MCF 10A (cell line): ENCODE results near the gene NACC2. TPM values are rescaled to one million over a fixed set of nuclear protein-coding genes. Genes with fewer than 3 reads are reported as not detected.

Experiments used
- BruUV-seq: library from RNA; stranded (reverse); fragments of 400-500 nt; replicated peaks from 2 replicates; lab custom pipeline; 2021; lab: Mats Ljungman, UMichigan
- CTCF ChIA-PET: fragments of 300-600 bp; sonication (Branson Sonifier 250); formaldehyde crosslinking; extraction: SDS; loops from one replicate; lab custom pipeline; 2021; ENCODE audit warnings: antibody characterized with exemption, inconsistent platforms; lab: Yijun Ruan, JAX
- POLR2A ChIA-PET: fragments of 300-600, 350-650 bp; sonication (Branson Sonifier 250); formaldehyde crosslinking; extraction: SDS; loops from one replicate; lab custom pipeline; 2020; ENCODE audit warnings: antibody characterized with exemption, inconsistent platforms; lab: Yijun Ruan, JAX
- DNase-seq: peaks from one replicate; pipeline ENCODE4 v3.0.0-alpha.2; 2018; ENCODE audit not compliant: unreplicated experiment
- H3K27ac Mint-ChIP-seq: one replicate; pipeline ENCODE4 v1.8.0; 2022; ENCODE audit warnings: mild to moderate bottlenecking, low read depth, mixed read lengths; ENCODE audit not compliant: unreplicated experiment
- H3K27me3 Mint-ChIP-seq: one replicate; pipeline ENCODE4 v1.8.0; 2022; ENCODE audit warnings: mixed read lengths; ENCODE audit not compliant: insufficient read depth, unreplicated experiment
- H3K36me3 Mint-ChIP-seq: one replicate; pipeline ENCODE4 v1.8.0; 2022; ENCODE audit warnings: mild to moderate bottlenecking, moderate library complexity, mixed read lengths; ENCODE audit not compliant: insufficient read depth, unreplicated experiment
- H3K4me1 Mint-ChIP-seq: one replicate; pipeline ENCODE4 v1.8.0; 2022; ENCODE audit warnings: mixed read lengths; ENCODE audit not compliant: insufficient read depth, unreplicated experiment
- H3K4me3 Mint-ChIP-seq: one replicate; pipeline ENCODE4 v1.8.0; 2022; ENCODE audit warnings: mild to moderate bottlenecking, moderate library complexity, mixed read lengths; ENCODE audit not compliant: unreplicated experiment
- H3K9me3 Mint-ChIP-seq: one replicate; pipeline ENCODE4 v1.8.0; 2022; ENCODE audit warnings: mixed read lengths; ENCODE audit not compliant: unreplicated experiment
- intact Hi-C: fragments of 100-400 bp; cut with micrococcal nuclease; formaldehyde crosslinking; loops from 2 replicates; pipeline ENCODE4 v1.14.1; 2022
- total RNA-seq: library from RNA; stranded (reverse); gene quantifications from 2 replicates; pipeline ENCODE4 v1.2.3, GENCODE V29; 2022
- TF ChIP-seq, protein P1 (sequence below): fragments of 200-600 bp; IDR thresholded peaks from one replicate; pipeline ENCODE4 v1.8.0; 2022; ENCODE audit warnings: antibody characterized with exemption, mild to moderate bottlenecking; ENCODE audit not compliant: unreplicated experiment

Gene NACC2
- total RNA-seq, 1 experiment from 2014 or later, result 16.5 TPM

DNA sequence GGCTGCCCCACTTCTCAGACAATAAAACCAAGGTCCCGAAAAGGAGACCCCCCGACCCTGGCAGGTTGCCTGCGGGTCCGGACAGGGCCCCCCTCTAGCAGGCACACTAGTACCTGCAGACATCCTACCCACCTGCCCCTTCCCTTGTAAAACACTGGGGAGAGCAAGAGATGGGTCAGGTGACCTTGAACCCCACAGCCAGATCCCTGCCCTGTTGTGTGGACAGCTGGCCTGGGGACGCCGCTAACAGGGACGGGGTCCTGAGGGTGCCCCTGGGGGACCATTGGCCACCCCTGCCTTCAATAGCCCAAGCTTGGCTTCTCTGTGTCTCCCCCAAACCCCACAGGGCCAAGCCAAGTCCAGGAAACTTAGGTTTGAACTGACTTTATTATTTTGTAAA lies 88.9 kb downstream of the NACC2 start:
- TF ChIP-seq, protein P1, sequence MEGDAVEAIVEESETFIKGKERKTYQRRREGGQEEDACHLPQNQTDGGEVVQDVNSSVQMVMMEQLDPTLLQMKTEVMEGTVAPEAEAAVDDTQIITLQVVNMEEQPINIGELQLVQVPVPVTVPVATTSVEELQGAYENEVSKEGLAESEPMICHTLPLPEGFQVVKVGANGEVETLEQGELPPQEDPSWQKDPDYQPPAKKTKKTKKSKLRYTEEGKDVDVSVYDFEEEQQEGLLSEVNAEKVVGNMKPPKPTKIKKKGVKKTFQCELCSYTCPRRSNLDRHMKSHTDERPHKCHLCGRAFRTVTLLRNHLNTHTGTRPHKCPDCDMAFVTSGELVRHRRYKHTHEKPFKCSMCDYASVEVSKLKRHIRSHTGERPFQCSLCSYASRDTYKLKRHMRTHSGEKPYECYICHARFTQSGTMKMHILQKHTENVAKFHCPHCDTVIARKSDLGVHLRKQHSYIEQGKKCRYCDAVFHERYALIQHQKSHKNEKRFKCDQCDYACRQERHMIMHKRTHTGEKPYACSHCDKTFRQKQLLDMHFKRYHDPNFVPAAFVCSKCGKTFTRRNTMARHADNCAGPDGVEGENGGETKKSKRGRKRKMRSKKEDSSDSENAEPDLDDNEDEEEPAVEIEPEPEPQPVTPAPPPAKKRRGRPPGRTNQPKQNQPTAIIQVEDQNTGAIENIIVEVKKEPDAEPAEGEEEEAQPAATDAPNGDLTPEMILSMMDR, result no peak

DNA sequence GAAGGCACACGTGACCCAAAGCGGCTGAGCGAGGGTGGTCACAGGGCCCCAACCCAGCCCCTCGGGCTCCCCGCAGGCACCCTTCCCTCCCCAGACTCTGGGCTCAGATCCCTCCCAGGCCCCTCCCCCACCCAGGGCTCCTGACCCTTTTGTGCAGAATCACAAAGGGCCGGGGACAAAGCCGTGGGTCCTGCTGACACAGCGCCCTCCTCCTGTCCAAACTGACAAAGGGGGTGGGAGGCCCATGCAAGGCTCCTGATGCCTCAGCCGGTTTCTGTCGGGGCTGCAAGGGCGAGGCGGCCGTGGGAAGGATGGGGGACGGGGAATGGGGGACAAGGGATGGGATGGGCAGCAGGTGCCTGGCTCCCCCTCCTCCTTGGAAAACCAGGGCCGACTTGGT lies 90.4 kb downstream of the NACC2 start:
- DNase-seq, result no peak
- ChIA-PET CTCF (no interaction called here), POLR2A (no interaction called here)
- TF ChIP-seq, protein P1, result no peak
- Mint-ChIP-seq H3K9me3 (no peaks in the 10 kb centered on the region), H3K27me3 (no peaks in the 10 kb centered on the region), H3K4me3 (no peak overlapping the region), H3K4me1 (peaks cover 5% of the 10 kb centered on the region), H3K36me3 (peaks cover 21% of the 10 kb centered on the region), H3K27ac (no peak overlapping the region)
- intact Hi-C loops, result no loop called here
- BruUV-seq, result no TSS peak

More for the DNA sequence above, 88.9 kb downstream of the NACC2 start:
- ChIA-PET CTCF (no interaction called here), POLR2A (no interaction called here)
- Mint-ChIP-seq H3K27me3 (no peaks in the 10 kb centered on the region), H3K4me3 (no peak overlapping the region), H3K9me3 (no peaks in the 10 kb centered on the region), H3K27ac (no peak overlapping the region), H3K36me3 (peaks cover 31% of the 10 kb centered on the region), H3K4me1 (peaks cover 5% of the 10 kb centered on the region)
- no peak for DNase-seq
- intact Hi-C loops, result no loop called here
- no TSS peak for BruUV-seq

DNA sequence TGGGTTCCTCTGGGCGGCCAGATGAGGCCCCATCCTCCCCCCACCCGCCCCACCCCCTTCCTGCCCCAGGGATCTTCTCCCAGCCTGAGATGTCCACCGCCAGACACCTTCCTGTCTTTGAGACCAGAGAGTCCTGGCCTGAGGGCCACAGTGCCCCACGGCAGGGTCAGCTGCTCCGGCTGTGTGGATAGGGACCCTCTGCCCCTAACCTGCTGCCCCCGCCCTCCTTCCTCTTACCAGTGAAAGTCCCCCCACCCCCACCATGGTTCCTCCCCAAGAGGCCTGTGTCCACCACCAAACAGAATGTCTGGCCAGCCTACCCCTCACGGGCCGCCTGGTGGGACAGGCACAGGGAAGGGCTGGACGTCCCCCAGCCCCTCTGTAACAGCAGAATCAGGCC lies 90.9 kb downstream of the NACC2 start:
- no peak overlapping the region for H3K27ac Mint-ChIP-seq
- intact Hi-C loops, result no loop called here
- H3K4me1 Mint-ChIP-seq, result peaks cover 5% of the 10 kb centered on the region

DNA sequence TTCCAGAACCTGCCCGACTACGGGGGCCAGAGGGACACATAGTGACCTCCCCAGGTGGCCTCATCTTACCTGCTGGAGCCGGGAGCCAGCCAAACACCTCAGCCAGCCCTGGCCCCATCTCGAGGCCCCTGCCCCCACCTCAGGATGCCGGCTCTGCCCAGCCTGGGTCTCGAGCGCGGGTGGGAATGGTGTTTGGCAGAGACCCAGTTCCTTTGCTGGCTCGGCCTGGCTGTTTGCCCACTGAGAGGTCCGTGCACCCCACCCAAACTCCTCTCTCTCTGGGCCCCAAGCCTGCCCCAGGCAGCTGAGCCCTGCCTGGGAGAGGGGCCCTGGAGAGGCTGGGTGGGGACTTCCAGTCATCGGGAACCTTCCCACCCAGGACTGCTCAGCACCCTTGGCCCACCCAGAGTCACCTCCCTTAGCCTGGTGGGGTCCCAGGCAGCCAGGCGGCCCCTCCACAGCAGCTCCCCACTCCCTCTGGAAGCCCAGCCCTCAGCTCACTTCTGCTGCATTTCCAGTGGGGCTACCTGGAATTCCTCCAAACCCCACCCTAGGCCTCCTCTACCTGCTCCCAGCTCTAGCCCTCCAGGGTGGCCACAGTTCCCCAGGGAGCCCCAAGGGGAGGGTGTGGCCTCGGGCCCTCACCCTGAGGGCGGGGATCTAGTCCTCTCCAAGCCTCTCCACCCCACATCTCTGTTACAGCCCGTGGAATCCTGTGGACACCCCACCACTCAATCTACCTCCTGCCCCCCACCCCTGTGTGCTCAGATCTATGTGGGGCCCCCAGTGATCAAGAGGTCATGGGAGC lies 91.5 kb downstream of the NACC2 start:
- H3K36me3 Mint-ChIP-seq, result peaks cover 21% of the 10 kb centered on the region
- ChIA-PET CTCF (no interaction called here), POLR2A (interaction anchor here (0.9 kb wide), 1 partner anchor 42 kb away, joined by 3 read pairs; the partner anchor contains the start of gene UBAC1)
- no peaks in the 10 kb centered on the region for H3K27me3 Mint-ChIP-seq
- DNase-seq, result no peak
- BruUV-seq, result no TSS peak
- no peak overlapping the region for H3K4me3 Mint-ChIP-seq
- H3K27ac Mint-ChIP-seq, result no peak overlapping the region
- TF ChIP-seq, protein P1, result no peak
- intact Hi-C loops, result no loop called here
- H3K9me3 Mint-ChIP-seq, result no peaks in the 10 kb centered on the region
- H3K4me1 Mint-ChIP-seq, result peaks cover 5% of the 10 kb centered on the region

More for the DNA sequence above, 90.9 kb downstream of the NACC2 start:
- CTCF ChIA-PET, result no interaction called here
- Mint-ChIP-seq H3K27me3 (no peaks in the 10 kb centered on the region), H3K36me3 (peaks cover 21% of the 10 kb centered on the region), H3K4me3 (no peak overlapping the region), H3K9me3 (no peaks in the 10 kb centered on the region)
- POLR2A ChIA-PET, result no interaction called here
- no TSS peak for BruUV-seq
- TF ChIP-seq, protein P1, result no peak
- DNase-seq, result no peak
